ENCODE data around the gene CLCA2. TPM values are rescaled to one million over a fixed set of nuclear protein-coding genes. Genes with fewer than 3 reads are reported as not detected.

The CLCA2 gene
- total and polyA plus RNA-seq, 2 of the 8 experiments (the other 6 are each of a cell fraction or from before 2014, with no cell fraction given) = not detected

GRCh38 chr1:86472767-86473166 lies 48.8 kb downstream of the CLCA2 start:
- Histone ChIP-seq H3K9me3 (ENCODE audit: insufficient read depth in 2 of 2, low read depth in 1 of 2, low read length in 1 of 2) (no peaks in the 10 kb centered on the region), H3K56ac (replicated peaks; ENCODE audit: insufficient read length, low read depth, low read length) (no peak overlapping the region), H2BK12ac (ENCODE audit: low read depth, low read length) (no peak overlapping the region), H3K23ac (ENCODE audit: insufficient read length) (no peak overlapping the region), H3K79me2 (ENCODE audit: control insufficient read depth in 1 of 2, insufficient read depth in 2 of 2, low read length in 2 of 2) (no peaks in the 10 kb centered on the region), H4K5ac (ENCODE audit: insufficient read length, low read depth, low read length) (no peak overlapping the region), H3K4me1 (replicated peaks in 1 of 4; ENCODE audit: control insufficient read depth in 3 of 4, insufficient read depth in 4 of 4, low read length in 3 of 4) (no peaks in the 10 kb centered on the region), H3K27ac (ENCODE audit: low read depth, low read length) (no peak overlapping the region), H2BK15ac (ENCODE audit: low read length) (no peak overlapping the region), H4K91ac (replicated peaks; ENCODE audit: insufficient read length, low read length) (no peak overlapping the region), H2BK20ac (ENCODE audit: low read length) (no peak overlapping the region), H2BK120ac (replicated peaks; ENCODE audit: low read depth, low read length) (no peak overlapping the region), H2AK5ac (ENCODE audit: low read depth, low read length) (no peak overlapping the region), H2BK5ac (ENCODE audit: low read depth, low read length) (no peak overlapping the region), H3K4me2 (ENCODE audit: insufficient read depth in 1 of 2, low read depth in 2 of 2, low read length in 2 of 2) (no peak overlapping the region), H3K4ac (replicated peaks; ENCODE audit: insufficient read length, low read depth, low read length) (no peak overlapping the region), H3K79me1 (ENCODE audit: low read depth, low read length) (no peaks in the 10 kb centered on the region), H3K23me2 (ENCODE audit: low read depth, low read length) (no peaks in the 10 kb centered on the region), H3K18ac (ENCODE audit: extremely low read depth, low read length) (no peak overlapping the region), H3K9ac (replicated peaks in 1 of 4; ENCODE audit: extremely low read depth in 1 of 4, low read depth in 3 of 4, low read length in 3 of 4) (no peak overlapping the region), H3K36me3 (ENCODE audit: control insufficient read depth in 2 of 4, insufficient read depth in 4 of 4, low read length in 3 of 4) (no peaks in the 10 kb centered on the region), H3K4me3 (ENCODE audit: extremely low read depth in 1 of 4, insufficient read depth in 2 of 4, low read depth in 3 of 4, low read length in 4 of 4) (no peak overlapping the region), H3K14ac (ENCODE audit: insufficient read length) (no peak overlapping the region), H4K8ac (ENCODE audit: extremely low read depth, insufficient read depth, low read length) (no peak overlapping the region), H4K20me1 (replicated peaks in 1 of 2; ENCODE audit: control insufficient read depth in 1 of 2, insufficient read depth in 2 of 2, low read length in 2 of 2) (no peaks in the 10 kb centered on the region), H3K27me3 (replicated peaks in 1 of 4; ENCODE audit: control insufficient read depth in 3 of 4, extremely low read depth in 1 of 4, insufficient read depth in 3 of 4, low read length in 3 of 4) (no peaks in the 10 kb centered on the region), H2AFZ (ENCODE audit: low read length) (no peak overlapping the region)
- FAIRE-seq = no peak
- ChIA-PET POLR2A (ENCODE audit: partially characterized antibody) (interaction anchor here (0.7 kb wide), 1 partner anchor 232 kb away, joined by 3 read pairs; the partner anchor contains the start of gene SH3GLB1), CTCF (ENCODE audit: partially characterized antibody) (interaction anchor here (0.5 to 6.1 kb wide), 28 partner anchors 10 to 529 kb away, joined by 3 to 79 read pairs (median 4); partner anchors contain the start of gene ODF2L)
- WGBS, 2 experiments (ENCODE audit: extremely low coverage in 1 of 2, insufficient coverage in 1 of 2, insufficient read length in 1 of 2, insufficient replicate concordance in 2 of 2, low coverage in 1 of 2, low lambda C conversion rate in 2 of 2, missing lambda C conversion rate in 1 of 2) = 64% methylated on average over 3 of the region's 3 CpGs; no CpG with 5 or more reads in 1 of the 2 experiments
- no peak for DNase-seq (ENCODE audit: low read depth in 1 of 2, low spot score in 2 of 2)
- TF ChIP-seq, protein P1, sequence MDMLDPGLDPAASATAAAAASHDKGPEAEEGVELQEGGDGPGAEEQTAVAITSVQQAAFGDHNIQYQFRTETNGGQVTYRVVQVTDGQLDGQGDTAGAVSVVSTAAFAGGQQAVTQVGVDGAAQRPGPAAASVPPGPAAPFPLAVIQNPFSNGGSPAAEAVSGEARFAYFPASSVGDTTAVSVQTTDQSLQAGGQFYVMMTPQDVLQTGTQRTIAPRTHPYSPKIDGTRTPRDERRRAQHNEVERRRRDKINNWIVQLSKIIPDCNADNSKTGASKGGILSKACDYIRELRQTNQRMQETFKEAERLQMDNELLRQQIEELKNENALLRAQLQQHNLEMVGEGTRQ (IDR thresholded peaks at IDR 0.05; ENCODE audit: low read length) = no peak
- TF ChIP-seq SAP30 (IDR thresholded peaks at IDR 0.05; ENCODE audit: insufficient read depth, insufficient replicate concordance, low read length) (no peak), BCL11A (IDR thresholded peaks at IDR 0.05; ENCODE audit: low read depth in 2 of 2, low read length in 2 of 2) (no peak), ASH2L (IDR thresholded peaks at IDR 0.05; ENCODE audit: low read length) (no peak), BACH1 (IDR thresholded peaks at IDR 0.05; ENCODE audit: low read length) (no peak), RAD21 (IDR thresholded peaks at IDR 0.05 in 1 of 2, conservative IDR thresholded peaks at IDR 0.05 in 1 of 2; ENCODE audit: low read depth in 2 of 2, low read length in 2 of 2) (no peak), YY1 (IDR thresholded peaks at IDR 0.05; ENCODE audit: low read depth, low read length) (no peak), SIN3A (conservative IDR thresholded peaks at IDR 0.05 in 1 of 2, IDR thresholded peaks at IDR 0.05 in 1 of 2; ENCODE audit: low read depth in 1 of 2, low read length in 2 of 2) (no peak), CBX5 (IDR thresholded peaks at IDR 0.05; ENCODE audit: low read depth, low read length) (no peak), ZNF274 (IDR thresholded peaks at IDR 0.05; ENCODE audit: borderline replicate concordance, extremely low read depth, low read length) (no peak), POLR2A (IDR thresholded peaks at IDR 0.05; ENCODE audit: control extremely low read depth in 1 of 2, low read depth in 2 of 2, low read length in 2 of 2) (no peak), TCF12 (IDR thresholded peaks at IDR 0.05; ENCODE audit: low read depth, low read length) (no peak)

Measured in H1 (cell line).